WI38 (cell line): ENCODE data around the gene SPATA20.

Source experiments
- H3K4me3 ChIP-seq: 2 replicates; pipeline ENCODE4 v1.5.1; 2011; ENCODE audit warnings: low read depth, mild to moderate bottlenecking, control low read depth, low read length
- CTCF ChIP-seq: IDR thresholded peaks from 2 replicates; pipeline ENCODE4 v1.5.1; 2012; ENCODE audit warnings: low read depth, mild to moderate bottlenecking, control low read depth, low read length

Gene SPATA20

DNA sequence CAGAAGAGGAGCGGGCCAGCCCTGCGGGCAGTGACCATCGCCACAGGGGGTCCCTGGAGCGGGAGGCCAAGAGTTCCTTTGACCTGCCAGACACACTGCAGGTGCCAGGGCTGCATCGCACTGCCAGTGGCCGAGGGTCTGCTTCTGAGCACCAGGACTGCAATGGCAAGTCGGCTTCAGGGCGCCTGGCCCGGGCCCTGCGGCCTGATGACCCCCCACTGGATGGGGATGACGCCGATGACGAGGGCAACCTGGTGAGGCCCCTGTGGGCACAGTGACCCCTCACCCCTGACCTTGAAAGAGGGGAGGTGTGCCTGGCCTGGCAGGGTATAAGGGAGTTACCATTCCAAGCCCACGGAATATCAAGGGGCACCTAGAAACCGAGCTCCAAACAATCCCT is 52.6 kb downstream of the SPATA20 start:
- no peak overlapping the region for H3K4me3 ChIP-seq
- TF ChIP-seq CTCF = no peak

- TF ChIP-seq CTCF = no peak
- no peak overlapping the region for H3K4me3 ChIP-seq
These were observed 54.9 kb downstream of the SPATA20 start for GRCh38 chr17:50601823-50602375.

DNA sequence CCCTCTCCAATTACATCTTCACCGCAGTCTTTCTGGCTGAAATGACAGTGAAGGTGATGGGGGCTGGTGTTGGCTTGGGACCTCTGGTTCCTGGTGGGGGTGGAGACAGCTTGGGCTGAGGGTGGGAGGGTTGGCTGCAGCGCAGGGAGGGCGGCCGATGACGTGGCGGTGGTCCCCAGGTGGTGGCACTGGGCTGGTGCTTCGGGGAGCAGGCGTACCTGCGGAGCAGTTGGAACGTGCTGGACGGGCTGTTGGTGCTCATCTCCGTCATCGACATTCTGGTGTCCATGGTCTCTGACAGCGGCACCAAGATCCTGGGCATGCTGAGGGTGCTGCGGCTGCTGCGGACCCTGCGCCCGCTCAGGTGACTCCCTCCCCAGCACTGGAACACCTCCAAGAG is 55.9 kb downstream of the SPATA20 start:
- no peak overlapping the region for H3K4me3 ChIP-seq
- no peak for TF ChIP-seq CTCF

DNA sequence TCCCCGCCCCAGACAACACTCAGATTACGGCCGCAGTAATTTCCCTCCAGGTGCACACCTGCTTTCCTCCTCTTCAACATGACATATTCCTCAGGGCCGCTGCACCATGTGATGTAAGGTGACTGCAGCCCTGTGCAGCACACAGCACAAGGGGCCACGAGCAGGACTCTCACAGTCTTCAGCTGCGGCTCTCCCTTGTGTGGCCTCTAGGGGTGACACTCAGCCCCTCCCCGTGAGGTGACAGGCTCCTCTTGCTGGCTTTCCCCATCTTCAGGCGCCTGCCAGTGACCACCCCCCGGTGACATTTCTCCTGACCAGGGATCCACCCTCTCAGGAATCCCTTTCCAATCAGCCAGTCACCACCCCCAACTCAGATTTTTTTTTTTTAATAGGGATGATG is 56.4 kb downstream of the SPATA20 start:
- no peak for TF ChIP-seq CTCF
- no peak overlapping the region for H3K4me3 ChIP-seq

DNA sequence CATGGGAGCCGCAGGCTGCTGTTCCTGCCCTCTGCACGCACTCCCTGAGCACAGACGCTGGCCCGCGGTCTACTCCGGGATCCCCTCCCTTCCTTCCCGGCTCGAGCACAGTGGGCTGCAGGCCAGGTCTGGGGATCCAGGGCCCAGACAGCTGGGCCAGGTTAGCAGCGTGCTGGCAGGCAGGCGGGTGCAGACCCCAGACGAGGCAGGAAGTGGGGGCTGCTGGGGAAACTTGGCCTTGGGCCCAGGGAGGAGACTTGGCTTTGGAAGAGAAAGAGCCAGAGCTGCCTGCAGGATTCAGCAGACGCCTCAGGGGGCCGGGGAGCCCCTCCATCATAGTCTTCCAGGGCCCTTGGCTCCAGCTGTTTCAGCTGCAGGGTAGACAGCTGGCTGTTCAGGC is 57.5 kb downstream of the SPATA20 start:
- no peak overlapping the region for H3K4me3 ChIP-seq
- TF ChIP-seq CTCF = no peak

- no peak for TF ChIP-seq CTCF
- no peak overlapping the region for H3K4me3 ChIP-seq
These were observed 58.5 kb downstream of the SPATA20 start for GRCh38 chr17:50605429-50605828.
